Parathyroid adenoma (tissue), 2 donors: ENCODE data around the gene GRHPR.

Experiments
- H2AFZ ChIP-seq: fragments of 300-600 bp; sonication (generic); one replicate; pipeline ENCODE4 v1.7.0; 2017; ENCODE audit warnings: antibody characterized with exemption, mild to moderate bottlenecking
- H3K27ac ChIP-seq: fragments of 300-600 bp; sonication (generic); one replicate; pipeline ENCODE4 v1.7.0; 2017
- H3K27me3 ChIP-seq: fragments of 300-600 bp; sonication (generic); one replicate; pipeline ENCODE4 v1.7.0; 2017; ENCODE audit warnings: low read length; ENCODE audit not compliant: control insufficient read depth, insufficient read depth
- H3K36me3 ChIP-seq: fragments of 300-600 bp; sonication (generic); one replicate; pipeline ENCODE4 v1.7.0; 2017; ENCODE audit warnings: low read length; ENCODE audit not compliant: control insufficient read depth, insufficient read depth
- H3K4me1 ChIP-seq: fragments of 300-600 bp; sonication (generic); one replicate; pipeline ENCODE4 v1.7.0; 2017; ENCODE audit warnings: control low read depth
- H3K4me2 ChIP-seq: fragments of 300-600 bp; sonication (generic); one replicate; pipeline ENCODE4 v1.7.0; 2017; ENCODE audit warnings: low read length
- H3K4me3 ChIP-seq: fragments of 300-600 bp; sonication (generic); one replicate; pipeline ENCODE4 v1.7.0; 2017; ENCODE audit warnings: low read depth, low read length
- H3K79me2 ChIP-seq: fragments of 300-600 bp; sonication (generic); one replicate; pipeline ENCODE4 v1.7.0; 2017; ENCODE audit warnings: control low read depth
- H3K9ac ChIP-seq: fragments of 300-600 bp; sonication (generic); one replicate; pipeline ENCODE4 v1.7.0; 2017; ENCODE audit warnings: mild to moderate bottlenecking
- H3K9me3 ChIP-seq: fragments of 300-600 bp; sonication (generic); one replicate; pipeline ENCODE4 v1.7.0; 2017; ENCODE audit warnings: low read length; ENCODE audit not compliant: control insufficient read depth
- CTCF ChIP-seq: fragments of 300-600 bp; sonication (generic); IDR thresholded peaks from one replicate; pipeline ENCODE4 v1.7.0; 2017; ENCODE audit warnings: antibody characterized with exemption, mild to moderate bottlenecking
- donor health status: primary hyperparathyroidism.

The GRHPR gene

GRCh38 chr9:37383876-37384746, 38.4 kb upstream of the GRHPR start:
- H3K4me3 ChIP-seq = no peak overlapping the region
- H3K27me3 ChIP-seq = no peaks in the 10 kb centered on the region
- H3K36me3 ChIP-seq = no peaks in the 10 kb centered on the region
- no peaks in the 10 kb centered on the region for H3K4me1 ChIP-seq
- TF ChIP-seq CTCF = no peak
- H3K79me2 ChIP-seq = no peaks in the 10 kb centered on the region
- H3K9me3 ChIP-seq = no peaks in the 10 kb centered on the region
- H3K27ac ChIP-seq = no peak overlapping the region
- H3K4me2 ChIP-seq = no peak overlapping the region
- no peak overlapping the region for H2AFZ ChIP-seq
- H3K9ac ChIP-seq = no peak overlapping the region

- no peak for TF ChIP-seq CTCF
- Histone ChIP-seq H3K79me2 (no peaks in the 10 kb centered on the region), H2AFZ (no peak overlapping the region), H3K4me2 (no peak overlapping the region), H3K4me1 (no peaks in the 10 kb centered on the region), H3K9me3 (no peaks in the 10 kb centered on the region), H3K36me3 (no peaks in the 10 kb centered on the region), H3K4me3 (no peak overlapping the region), H3K9ac (no peak overlapping the region), H3K27me3 (no peaks in the 10 kb centered on the region), H3K27ac (no peak overlapping the region)
Measured at GRCh38 chr9:37385286-37385685, 37.2 kb upstream of the GRHPR start.

GRCh38 chr9:37386988-37387387, 35.5 kb upstream of the GRHPR start:
- TF ChIP-seq CTCF = no peak
- Histone ChIP-seq H3K9ac (no peak overlapping the region), H3K4me3 (no peak overlapping the region), H3K36me3 (no peaks in the 10 kb centered on the region), H3K4me1 (no peaks in the 10 kb centered on the region), H3K4me2 (no peak overlapping the region), H3K79me2 (no peaks in the 10 kb centered on the region), H2AFZ (no peak overlapping the region), H3K9me3 (no peaks in the 10 kb centered on the region), H3K27ac (no peak overlapping the region), H3K27me3 (no peaks in the 10 kb centered on the region)

GRCh38 chr9:37390759-37391158, 31.7 kb upstream of the GRHPR start:
- no peak overlapping the region for H3K4me3 ChIP-seq
- H3K9me3 ChIP-seq = no peaks in the 10 kb centered on the region
- H3K36me3 ChIP-seq = no peaks in the 10 kb centered on the region
- H3K27me3 ChIP-seq = no peaks in the 10 kb centered on the region
- no peak for TF ChIP-seq CTCF
- H3K79me2 ChIP-seq = no peaks in the 10 kb centered on the region
- H3K9ac ChIP-seq = no peak overlapping the region
- H3K4me2 ChIP-seq = no peak overlapping the region
- H3K27ac ChIP-seq = no peak overlapping the region
- no peaks in the 10 kb centered on the region for H3K4me1 ChIP-seq
- H2AFZ ChIP-seq = no peak overlapping the region

- no peak for TF ChIP-seq CTCF
- H3K36me3 ChIP-seq = no peaks in the 10 kb centered on the region
- no peak overlapping the region for H3K27ac ChIP-seq
- no peaks in the 10 kb centered on the region for H3K79me2 ChIP-seq
- H3K9ac ChIP-seq = no peak overlapping the region
- H3K4me1 ChIP-seq = no peaks in the 10 kb centered on the region
- H3K4me3 ChIP-seq = no peak overlapping the region
- no peak overlapping the region for H2AFZ ChIP-seq
- H3K27me3 ChIP-seq = no peaks in the 10 kb centered on the region
- H3K4me2 ChIP-seq = no peak overlapping the region
- H3K9me3 ChIP-seq = no peaks in the 10 kb centered on the region
Measured at GRCh38 chr9:37392272-37392671, 30.2 kb upstream of the GRHPR start.
